ENCODE measurements around the gene TMEM214. TPM values are rescaled to one million over a fixed set of nuclear protein-coding genes. Genes with fewer than 3 reads are reported as not detected.

TMEM214 gene
- total RNA-seq, 1 experiment from 2014 or later = 55.3 TPM

DNA sequence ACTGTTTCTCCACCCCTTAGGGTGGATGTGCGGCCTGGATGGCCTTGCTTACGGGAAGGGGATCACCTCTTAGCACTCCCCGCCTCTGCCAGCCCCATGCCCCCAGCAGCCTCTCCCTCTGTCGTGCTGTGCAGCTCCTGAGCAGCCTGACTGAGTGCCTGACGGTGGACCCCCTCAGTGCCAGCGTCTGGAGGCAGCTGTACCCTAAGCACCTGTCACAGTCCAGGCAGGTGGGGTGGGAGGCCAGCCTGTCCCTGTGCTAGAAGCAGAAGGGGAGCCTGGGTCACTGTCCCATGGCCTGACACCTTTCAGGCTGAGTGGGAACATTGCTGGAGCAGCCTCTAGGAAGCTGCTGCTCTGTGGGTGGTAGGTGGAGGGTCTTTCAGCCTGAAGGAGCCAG, 5.2 kb downstream of the TMEM214 start:
- no CpG with 5 or more reads among the region's 6 CpGs for WGBS (ENCODE audit: extremely low coverage, insufficient read length, low lambda C conversion rate)
- H4K8ac ChIP-seq (replicated peaks; ENCODE audit: insufficient read length, low read depth, low read length) = no peak overlapping the region
- no peak overlapping the region for H2BK120ac ChIP-seq (ENCODE audit: low read depth, low read length, poor library complexity, severe bottlenecking)
- no peak overlapping the region for H2BK15ac ChIP-seq (ENCODE audit: low read depth, low read length)
- no peak for DNase-seq
- H3K23ac ChIP-seq (ENCODE audit: insufficient read length, low read depth, low read length) = no peak overlapping the region
- no peak overlapping the region for H2BK12ac ChIP-seq (ENCODE audit: insufficient read length, low read depth, low read length)
- H3K79me2 ChIP-seq (ENCODE audit: insufficient read depth, low read length) = no peaks in the 10 kb centered on the region
- no peak overlapping the region for H2AFZ ChIP-seq (ENCODE audit: low read length)
- no peak overlapping the region for H3K14ac ChIP-seq (ENCODE audit: insufficient read depth, low read length)
- no peak overlapping the region for H2BK5ac ChIP-seq (ENCODE audit: insufficient read length, low read length)
- H2AK5ac ChIP-seq (ENCODE audit: insufficient read length, low read length) = no peak overlapping the region
- no peaks in the 10 kb centered on the region for H3K9me3 ChIP-seq (ENCODE audit: control insufficient read depth, low read depth, low read length)
- H3K56ac ChIP-seq (ENCODE audit: insufficient read length, low read depth, low read length) = no peak overlapping the region
- Mint-ChIP-seq H3K4me3 (no peak overlapping the region), H3K4me1 (peaks cover 10 to 15% of the 10 kb centered on the region in 2 experiments), H3K9me3 (no peaks in the 10 kb centered on the region), H3K36me3 (ENCODE audit: insufficient read depth in 1 of 3, low read depth in 3 of 3) (peaks cover 24 to 82% (median 79%) of the 10 kb centered on the region in 3 experiments), H3K27me3 (ENCODE audit: low read depth) (no peaks in the 10 kb centered on the region), H3K27ac (no peak overlapping the region)
- no peak overlapping the region for H3T11ph ChIP-seq (ENCODE audit: low read length)
- H3K18ac ChIP-seq (ENCODE audit: insufficient read length, low read depth, low read length) = no peak overlapping the region
- peaks cover 7% of the 10 kb centered on the region for H3K23me2 ChIP-seq (ENCODE audit: insufficient read length, low read depth, low read length, poor library complexity, severe bottlenecking)
- H3K4ac ChIP-seq (ENCODE audit: low read depth, low read length) = no peak overlapping the region
- no peak overlapping the region for H3K9ac ChIP-seq (ENCODE audit: extremely low read depth, insufficient read length, low read length)
- H4K91ac ChIP-seq (ENCODE audit: insufficient read length, low read depth, low read length) = no peak overlapping the region
- no peak overlapping the region for H2BK20ac ChIP-seq (ENCODE audit: low read depth, low read length, poor library complexity, severe bottlenecking)
- no peak overlapping the region for H3K4me2 ChIP-seq (ENCODE audit: insufficient read depth, insufficient read length, low read length)
- H3K4me1 ChIP-seq (ENCODE audit: insufficient read depth, low read length) = no peaks in the 10 kb centered on the region
- TF ChIP-seq, protein P1, sequence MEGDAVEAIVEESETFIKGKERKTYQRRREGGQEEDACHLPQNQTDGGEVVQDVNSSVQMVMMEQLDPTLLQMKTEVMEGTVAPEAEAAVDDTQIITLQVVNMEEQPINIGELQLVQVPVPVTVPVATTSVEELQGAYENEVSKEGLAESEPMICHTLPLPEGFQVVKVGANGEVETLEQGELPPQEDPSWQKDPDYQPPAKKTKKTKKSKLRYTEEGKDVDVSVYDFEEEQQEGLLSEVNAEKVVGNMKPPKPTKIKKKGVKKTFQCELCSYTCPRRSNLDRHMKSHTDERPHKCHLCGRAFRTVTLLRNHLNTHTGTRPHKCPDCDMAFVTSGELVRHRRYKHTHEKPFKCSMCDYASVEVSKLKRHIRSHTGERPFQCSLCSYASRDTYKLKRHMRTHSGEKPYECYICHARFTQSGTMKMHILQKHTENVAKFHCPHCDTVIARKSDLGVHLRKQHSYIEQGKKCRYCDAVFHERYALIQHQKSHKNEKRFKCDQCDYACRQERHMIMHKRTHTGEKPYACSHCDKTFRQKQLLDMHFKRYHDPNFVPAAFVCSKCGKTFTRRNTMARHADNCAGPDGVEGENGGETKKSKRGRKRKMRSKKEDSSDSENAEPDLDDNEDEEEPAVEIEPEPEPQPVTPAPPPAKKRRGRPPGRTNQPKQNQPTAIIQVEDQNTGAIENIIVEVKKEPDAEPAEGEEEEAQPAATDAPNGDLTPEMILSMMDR (conservative IDR thresholded peaks at IDR 0.05) = no peak
- no peaks in the 10 kb centered on the region for H3K27me3 ChIP-seq (ENCODE audit: insufficient read depth, low read length)
- no peaks in the 10 kb centered on the region for H3K79me1 ChIP-seq (ENCODE audit: insufficient read depth, low read depth, low read length, poor library complexity, severe bottlenecking)
- H4K5ac ChIP-seq (ENCODE audit: insufficient read length, low read depth, low read length) = no peak overlapping the region
- H3K27ac ChIP-seq (ENCODE audit: insufficient read length, low read depth, low read length) = no peak overlapping the region
- H4K20me1 ChIP-seq (ENCODE audit: control insufficient read depth, insufficient read depth, insufficient read length) = peaks cover 4% of the 10 kb centered on the region
